ENCODE measurements around the gene ARID1B.
"Not testable (repeated sequence)": the region's sequence is repeated elsewhere in the genome, so short reads cannot be mapped to it uniquely, and the experiment has no call there.

ARID1B gene

DNA sequence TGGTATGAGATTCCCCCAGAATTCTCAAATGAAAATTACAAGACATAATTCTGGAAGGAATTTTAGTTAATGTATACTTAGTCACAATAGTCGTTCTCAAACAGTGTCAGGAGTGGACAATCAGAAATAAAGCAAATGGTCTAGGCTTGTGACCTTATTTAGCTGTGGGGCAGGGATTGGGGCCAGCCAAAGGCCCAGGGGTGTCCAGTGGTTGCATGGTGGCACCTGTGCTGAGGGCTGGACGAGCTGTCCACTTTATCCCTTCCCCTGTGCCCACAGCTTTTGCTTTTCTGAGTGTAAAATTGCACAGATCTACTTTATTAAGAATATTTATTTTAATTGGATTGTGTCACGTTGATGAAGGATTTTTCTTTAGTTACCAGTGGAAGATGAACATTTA is 195.0 kb downstream of the ARID1B start:
- DNase-seq: no peak

- no peak for DNase-seq
Observed at GRCh38 chr6:156974830-156975261, 197.7 kb downstream of the ARID1B start.

DNA sequence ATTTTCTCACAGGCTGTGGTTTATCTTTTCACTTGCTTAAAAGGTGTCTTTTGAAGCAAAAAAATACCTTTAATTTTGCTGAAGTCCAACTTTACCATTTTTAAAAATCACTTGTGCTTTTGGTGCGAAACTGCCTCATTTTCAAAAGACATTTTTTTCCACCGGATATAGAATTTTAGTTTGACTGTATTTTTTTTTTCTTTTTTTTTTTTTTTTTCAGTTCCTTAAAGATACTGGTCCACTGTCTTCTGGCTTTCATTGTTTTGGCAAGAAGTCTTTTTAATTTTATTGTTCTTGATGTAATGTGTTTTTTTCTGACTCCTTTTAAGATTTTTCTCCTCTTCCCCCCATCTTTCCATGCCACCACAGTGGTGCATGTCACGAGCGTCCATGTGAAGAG is 198.2 kb downstream of the ARID1B start:
- DNase-seq: no peak

GRCh38 chr6:156976216-156977127 is 199.3 kb downstream of the ARID1B start:
- no peak for DNase-seq

DNA sequence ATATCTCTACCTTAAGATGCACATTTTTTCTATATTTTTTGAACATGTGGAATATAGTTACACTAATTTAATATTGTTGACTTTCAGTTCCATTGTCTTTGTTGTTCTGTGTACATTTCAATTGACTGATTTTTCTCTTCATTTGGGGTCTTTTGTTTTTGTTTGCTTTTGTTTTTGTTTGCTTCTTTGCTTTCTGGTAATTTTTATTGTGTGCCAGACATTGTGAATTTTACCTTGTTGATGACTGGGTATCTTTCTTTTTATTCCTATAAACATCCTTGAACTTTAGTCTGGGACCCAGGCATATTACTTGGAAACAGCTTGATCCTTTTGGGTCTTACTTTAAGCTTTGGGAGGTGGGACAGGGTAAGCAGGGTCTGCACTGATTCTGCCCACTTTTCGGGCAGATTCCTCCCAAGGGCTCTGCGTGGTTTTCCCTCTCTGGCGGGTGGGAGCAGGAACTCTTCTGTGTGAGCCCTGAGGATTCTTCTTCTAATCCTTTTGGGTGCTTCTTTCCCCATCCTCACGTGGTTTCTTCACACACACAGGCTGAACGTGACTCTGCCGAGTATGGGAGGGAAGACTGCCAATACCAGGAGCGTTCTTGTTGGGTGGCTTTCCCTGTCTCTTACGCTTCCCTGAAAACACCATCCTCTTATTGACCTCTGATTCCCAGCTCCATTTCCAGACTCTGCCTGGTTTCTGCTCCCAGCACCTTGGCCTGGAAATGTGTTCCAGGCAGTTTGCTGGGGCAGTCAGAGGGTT is 200.5 kb downstream of the ARID1B start:
- no peak for DNase-seq

DNA sequence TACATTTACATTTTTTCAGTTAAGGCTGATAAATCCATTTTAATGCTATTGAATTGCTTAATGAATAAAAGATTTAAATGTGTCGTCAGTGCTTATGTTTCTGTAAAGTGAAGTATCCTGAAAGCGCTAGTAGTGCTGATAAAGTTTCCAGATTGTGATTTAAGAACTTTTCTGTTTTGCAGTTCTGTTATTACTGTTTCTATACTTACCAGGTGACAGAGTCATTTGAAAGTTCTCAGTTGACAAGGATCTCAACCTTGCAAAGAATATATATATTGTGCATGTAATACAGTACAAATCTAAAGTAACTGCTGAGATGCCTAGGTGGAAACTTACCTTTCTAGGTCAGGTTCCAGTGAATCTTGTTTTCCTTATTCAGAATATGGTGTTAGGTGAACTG is 201.8 kb downstream of the ARID1B start:
- no peak for DNase-seq

DNA sequence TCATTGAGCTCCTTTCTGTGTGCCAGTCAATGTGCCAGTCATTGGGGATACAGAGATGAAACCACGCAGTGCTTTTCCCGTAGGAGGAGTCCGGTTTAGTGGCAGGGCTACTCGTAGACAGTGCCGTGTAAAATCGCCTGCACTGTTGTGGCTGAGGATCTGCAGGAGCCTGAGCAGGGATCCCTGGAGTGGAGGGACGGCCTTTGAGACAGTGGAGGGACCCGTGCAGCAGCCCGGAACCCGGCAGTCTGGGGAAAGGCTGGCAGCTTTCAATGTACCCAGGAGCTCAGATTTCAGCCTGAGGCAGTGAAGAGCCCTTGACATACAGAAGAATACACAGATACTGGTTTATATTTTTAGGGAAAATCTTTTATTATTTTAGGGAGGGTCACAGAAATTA is 203.3 kb downstream of the ARID1B start:
- no peak for DNase-seq

- DNase-seq: no peak
Observed at GRCh38 chr6:156980948-156981347, 203.8 kb downstream of the ARID1B start.

GRCh38 chr6:156982168-156982567 is 205.0 kb downstream of the ARID1B start:
- DNase-seq: no peak

DNA sequence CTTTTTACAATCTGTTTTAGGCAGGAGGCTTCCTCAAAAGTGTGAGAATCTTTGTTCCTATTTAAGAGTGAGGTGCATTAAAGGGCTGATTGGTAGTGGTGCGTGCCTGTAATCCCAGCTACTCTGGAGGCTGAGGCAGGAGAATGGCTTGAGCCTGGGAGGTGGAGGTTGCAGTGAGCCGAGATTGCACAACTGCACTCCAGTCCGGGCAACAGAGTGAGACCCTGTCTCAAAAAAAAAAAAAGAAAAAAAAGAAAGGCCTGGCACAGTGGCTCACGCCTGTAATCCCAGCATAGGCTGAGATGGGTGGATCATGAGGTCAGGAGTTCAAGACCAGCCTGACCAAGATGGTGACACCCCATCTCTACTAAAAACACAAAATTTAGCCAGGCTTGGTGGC is 205.7 kb downstream of the ARID1B start:
- DNase-seq: not testable (repeated sequence)

DNA sequence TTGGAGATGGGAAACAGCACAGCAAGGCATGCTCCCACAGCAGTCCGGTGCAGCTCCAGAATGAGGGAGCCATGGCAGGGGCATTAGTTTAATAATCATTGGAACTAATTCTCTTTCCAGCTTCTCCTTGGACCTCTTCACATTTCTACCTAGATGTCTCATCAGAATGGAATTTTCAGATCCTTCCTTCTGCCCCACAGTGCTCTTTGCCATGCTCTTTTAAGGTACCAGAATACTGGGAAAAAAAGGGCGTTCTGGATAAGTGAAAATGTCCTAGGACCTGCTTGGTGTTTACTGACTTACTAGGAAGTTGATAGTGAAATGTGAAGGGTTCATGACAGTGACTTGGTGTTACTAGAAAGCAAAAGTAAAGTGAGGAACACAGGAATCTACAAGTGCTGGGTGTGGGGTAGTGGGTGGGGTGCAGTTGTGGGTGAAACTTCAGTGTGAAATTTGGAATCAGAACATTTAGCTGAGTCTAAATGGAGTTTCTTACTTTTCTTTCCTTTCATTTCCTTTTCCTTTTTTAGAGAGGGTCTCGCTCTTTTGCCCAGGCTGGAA is 207.1 kb downstream of the ARID1B start:
- DNase-seq: no peak

- DNase-seq: no peak
Observed at GRCh38 chr6:156985309-156985708, 208.1 kb downstream of the ARID1B start.

DNA sequence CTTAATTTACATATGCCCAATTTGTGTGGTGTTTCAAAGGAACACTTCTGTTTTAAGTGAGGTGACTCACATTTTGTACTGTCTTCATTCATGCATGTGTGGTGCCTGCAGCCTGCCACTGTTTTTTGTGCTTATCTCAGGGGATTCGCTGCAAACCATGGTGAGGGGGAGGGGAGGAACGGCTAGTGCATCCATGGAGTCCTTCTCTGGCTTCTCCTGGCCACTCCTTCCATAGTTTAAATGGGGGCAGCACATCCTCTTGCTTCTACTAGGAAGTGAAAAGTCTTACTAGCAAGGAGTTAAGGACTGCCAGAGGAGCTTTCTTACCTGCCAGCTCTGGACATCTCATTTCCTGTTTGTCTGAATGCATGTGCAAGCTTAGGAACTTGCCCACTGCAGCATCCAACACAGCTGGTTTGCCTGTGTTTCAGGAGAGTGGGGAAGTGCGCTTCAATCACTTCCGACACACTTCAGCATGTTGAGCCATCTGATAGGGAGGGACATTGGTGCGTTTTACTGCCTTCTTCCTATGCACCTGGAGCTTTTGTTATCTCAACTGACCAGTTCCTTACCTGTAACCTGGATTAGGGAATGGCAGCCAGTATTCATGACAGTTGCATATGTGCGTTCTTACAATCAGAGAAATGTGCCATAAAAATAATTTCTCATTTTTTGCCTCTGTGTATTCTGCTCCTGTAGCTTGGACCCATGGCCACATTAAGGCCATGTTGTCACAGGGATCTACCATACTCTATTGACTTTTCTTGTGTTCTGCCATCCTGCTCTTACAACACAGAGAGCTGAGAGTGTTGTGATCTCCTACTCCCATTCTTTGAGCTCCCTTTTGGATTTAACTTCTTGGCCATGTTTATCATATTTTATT is 211.3 kb downstream of the ARID1B start:
- DNase-seq: no peak

DNA sequence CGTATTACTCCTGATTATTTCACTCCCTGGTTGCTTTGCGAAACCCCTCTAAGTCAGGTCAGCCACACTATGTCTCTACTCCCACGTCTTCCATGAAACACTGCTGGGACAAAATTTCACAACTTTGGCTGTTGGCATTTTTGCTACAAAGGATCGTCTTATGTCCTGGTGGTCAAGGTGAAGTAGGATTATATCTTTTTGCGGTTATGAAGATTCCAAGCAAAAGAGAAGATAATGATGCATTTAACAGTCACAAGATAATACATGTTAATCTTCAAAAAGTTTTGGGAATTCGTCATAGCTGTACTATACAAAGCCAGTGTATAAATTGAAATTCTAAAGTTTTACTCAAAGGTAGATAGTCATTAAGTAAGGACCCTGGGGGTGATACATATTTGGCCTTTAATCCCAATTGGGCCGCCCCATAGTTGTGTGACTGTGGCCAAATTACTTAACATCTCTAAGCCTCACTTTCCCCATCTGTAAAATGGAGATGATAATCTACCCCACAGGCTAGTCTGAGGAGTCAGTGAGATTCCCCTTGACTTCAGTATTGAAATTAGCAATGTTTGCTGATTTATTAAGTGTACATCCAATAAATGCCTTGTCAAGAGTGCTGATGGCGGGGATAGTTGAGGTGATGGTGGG is 212.1 kb downstream of the ARID1B start:
- no peak for DNase-seq

GRCh38 chr6:156992020-156992804 is 215.0 kb downstream of the ARID1B start:
- DNase-seq: no peak

- no peak for DNase-seq
Observed at GRCh38 chr6:156993713-156994112, 216.5 kb downstream of the ARID1B start.

DNA sequence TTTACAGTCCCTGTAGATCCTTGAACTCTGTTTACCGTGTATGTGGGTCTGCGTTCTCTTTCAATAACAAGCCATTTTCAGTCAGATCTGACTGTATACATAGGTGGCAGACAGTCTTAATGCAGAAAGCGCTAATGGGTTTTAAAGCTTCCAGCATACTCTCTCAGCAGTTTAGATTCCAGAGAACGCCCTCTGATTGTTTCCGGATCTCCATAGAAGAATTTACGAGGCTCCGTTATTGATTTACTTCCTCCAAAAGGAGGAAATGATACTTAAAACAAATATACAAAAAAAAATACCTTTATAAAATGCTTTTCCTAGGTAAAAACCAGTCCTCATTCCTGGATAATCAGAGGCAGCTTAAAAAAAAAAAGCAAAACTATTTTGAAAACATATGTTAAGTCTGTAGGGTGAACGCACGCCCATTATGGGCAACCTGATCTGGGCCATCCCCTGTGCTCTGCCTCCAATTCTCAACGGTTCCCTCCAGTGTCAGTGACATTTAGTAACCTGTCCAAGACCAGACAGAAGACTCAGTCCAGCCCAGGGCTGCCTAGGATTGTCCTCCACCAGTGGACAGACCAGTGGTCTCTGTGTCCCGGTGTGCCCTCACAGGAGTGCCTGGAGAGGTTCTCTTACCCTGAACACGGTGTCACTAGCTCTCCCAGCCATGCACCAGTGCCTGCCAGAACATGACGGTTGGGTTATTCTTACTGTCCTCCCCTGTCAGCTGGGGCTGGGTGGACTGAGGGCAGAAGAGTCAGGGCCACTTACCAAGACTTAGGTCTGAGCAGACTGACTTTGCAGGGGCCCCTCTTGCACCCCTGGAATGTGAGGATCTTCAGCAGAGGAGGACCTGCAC is 217.3 kb downstream of the ARID1B start:
- DNase-seq: no peak

DNA sequence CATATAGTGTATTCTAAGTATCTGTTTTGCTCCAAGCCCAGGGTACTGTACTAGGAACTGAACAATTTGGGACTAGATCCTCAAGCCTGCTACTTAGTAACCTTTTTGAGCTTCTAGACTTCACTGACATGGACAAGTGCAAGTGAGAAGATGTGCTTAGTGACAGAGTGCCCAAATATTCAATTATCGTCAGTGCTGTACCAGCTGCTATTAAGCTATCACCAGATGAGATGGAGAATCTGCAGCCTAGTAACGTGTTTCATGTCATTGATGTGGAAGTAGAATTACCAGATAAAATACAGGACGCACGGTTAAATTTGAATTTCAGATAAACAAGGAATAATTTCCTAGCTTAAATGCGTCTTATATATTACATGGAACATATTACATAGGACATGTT is 218.3 kb downstream of the ARID1B start:
- DNase-seq: no peak

DNA sequence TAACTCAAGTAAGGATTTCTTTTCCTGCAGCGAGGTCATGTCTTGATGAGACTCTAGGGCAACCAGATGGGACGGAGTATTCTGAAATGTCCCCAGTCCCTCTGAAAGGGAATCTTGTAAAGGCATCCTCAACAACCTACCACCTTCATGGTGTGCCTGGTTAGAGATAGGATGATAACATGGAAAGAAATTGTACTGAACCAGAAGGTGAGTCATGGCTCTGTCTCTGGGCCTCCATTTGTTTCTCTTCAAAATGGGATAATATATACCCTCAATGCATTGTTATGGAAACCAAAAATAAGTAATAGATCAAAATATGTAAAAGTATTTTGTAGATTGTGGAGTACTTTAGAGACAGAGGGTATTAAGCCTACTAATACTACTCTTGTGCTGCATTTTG is 219.1 kb downstream of the ARID1B start:
- no peak for DNase-seq

GRCh38 chr6:156998794-156999330 is 221.7 kb downstream of the ARID1B start:
- no peak for DNase-seq
